C1 segment of cervical spinal cord (tissue), 14 donors: ENCODE data around the gene HPF1.
"Not testable (repeated sequence)": the region's sequence is repeated elsewhere in the genome, so short reads cannot be mapped to it uniquely, and the experiment has no call there.

Source experiments
- DNase-seq, 14 donors: peaks; one replicate each; lab custom pipeline; 2025; lab: John Stamatoyannopoulos, UW

The HPF1 gene

GRCh38 chr4:169741569-169741968 lies 16.2 kb downstream of the HPF1 start:
- DNase-seq, result no peak

- DNase-seq, result not testable (repeated sequence)
Observed at GRCh38 chr4:169738604-169739003, 19.1 kb downstream of the HPF1 start.

GRCh38 chr4:169730564-169730963 lies 27.2 kb downstream of the HPF1 start:
- no peak for DNase-seq

- no peak for DNase-seq
Observed at GRCh38 chr4:169727616-169728015, 30.1 kb downstream of the HPF1 start.

GRCh38 chr4:169724260-169724659 lies 33.5 kb downstream of the HPF1 start:
- DNase-seq, result no peak

- no peak for DNase-seq
Observed at GRCh38 chr4:169723207-169723965, 34.4 kb downstream of the HPF1 start.

GRCh38 chr4:169720529-169720928 lies 37.2 kb downstream of the HPF1 start:
- DNase-seq, result no peak

GRCh38 chr4:169716677-169717076 lies 41.1 kb downstream of the HPF1 start:
- DNase-seq, result no peak

GRCh38 chr4:169715826-169716225 lies 41.9 kb downstream of the HPF1 start:
- no peak for DNase-seq

GRCh38 chr4:169707958-169708643 lies 49.6 kb downstream of the HPF1 start:
- DNase-seq, result no peak

GRCh38 chr4:169698331-169698730 lies 59.4 kb downstream of the HPF1 start:
- DNase-seq, result no peak

- DNase-seq, result no peak
Observed at GRCh38 chr4:169690787-169691186, 67.0 kb downstream of the HPF1 start.

GRCh38 chr4:169689681-169690080 lies 68.1 kb downstream of the HPF1 start:
- no peak for DNase-seq

- DNase-seq, result no peak
Observed at GRCh38 chr4:169682372-169683047, 75.2 kb downstream of the HPF1 start.
